Measurements from ENCODE around the gene ADAM23. TPM values are rescaled to one million over a fixed set of nuclear protein-coding genes. Genes with fewer than 3 reads are reported as not detected.

Gene ADAM23
- total and polyA plus RNA-seq, 2 of the 13 experiments (the other 11 are each of a cell fraction or from before 2014, with no cell fraction given): 0.04 TPM; not detected in 1

DNA sequence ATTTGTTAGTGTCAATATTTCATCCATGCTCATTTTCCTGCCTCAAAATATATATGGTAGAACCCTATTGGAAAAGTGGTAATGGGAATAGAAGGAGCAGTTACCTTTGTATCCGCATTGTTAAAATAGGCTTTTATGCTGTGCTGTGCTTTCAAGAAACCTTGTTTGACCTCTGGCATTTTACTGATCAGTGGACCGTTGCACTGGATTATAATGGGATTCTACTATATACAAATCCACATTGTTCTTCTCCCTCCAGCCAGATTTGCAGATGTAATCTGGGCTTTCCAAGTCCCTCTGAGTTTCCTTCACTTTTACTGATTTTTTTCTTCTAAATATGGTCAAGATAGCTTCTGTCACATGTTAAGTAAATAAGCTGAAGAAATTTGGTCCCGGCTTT is 175.7 kb downstream of the ADAM23 start:
- CTCF ChIA-PET (ENCODE audit: low intra/inter-chr PET ratio, low total read pairs): no interaction called here
- Histone ChIP-seq H4K20me1 (ENCODE audit: insufficient read depth, low read length) (no peaks in the 10 kb centered on the region), H3K36me3 (replicated peaks in 1 of 2; ENCODE audit: control insufficient read depth in 1 of 2, insufficient read depth in 2 of 2, low read length in 2 of 2) (no peaks in the 10 kb centered on the region), H2AFZ (ENCODE audit: low read length) (no peak overlapping the region), H3K9me3 (ENCODE audit: low read length) (no peaks in the 10 kb centered on the region), H3K9ac (ENCODE audit: insufficient read depth, low read depth, low read length) (no peak overlapping the region), H3K27ac (ENCODE audit: extremely low read length, insufficient read depth, low read length) (no peak overlapping the region), H3K4me2 (ENCODE audit: low read depth, low read length) (no peak overlapping the region), H3K27me3 (ENCODE audit: control insufficient read depth in 1 of 2, insufficient read depth in 2 of 2, low read length in 2 of 2) (no peaks in the 10 kb centered on the region; a peak in 1 of 5 replicates), H3K79me2 (ENCODE audit: insufficient read depth, low read length) (no peaks in the 10 kb centered on the region), H3K4me3 (replicated peaks in 1 of 3; ENCODE audit: insufficient read depth in 1 of 3, low read depth in 2 of 3, low read length in 3 of 3) (no peak overlapping the region), H3K4me1 (ENCODE audit: insufficient read depth, low read length) (no peaks in the 10 kb centered on the region)
- in situ Hi-C loops (cut with HindIII; ENCODE audit: extremely low pct_ligation_motif_present, low pct_unique_long_range_greater_than_20kb): no loop called here
- BruUV-seq (replicated peaks): no TSS peak
- POLR2A ChIA-PET: no interaction called here
- FAIRE-seq (no peak), ATAC-seq (no peak), DNase-seq (ENCODE audit: low spot score) (no peak)
- 23% methylated on average over 3 of the region's 3 CpGs for WGBS (ENCODE audit: low lambda C conversion rate)
- intact Hi-C loops (cut with micrococcal nuclease; ENCODE audit: unreplicated experiment): no loop called here
- TF ChIP-seq KDM5A (IDR thresholded peaks at IDR 0.05; ENCODE audit: borderline replicate concordance, low read length) (no peak), ZNF263 (CRISPR knock-in tag; IDR thresholded peaks at IDR 0.05) (no peak), ATM (IDR thresholded peaks at IDR 0.05; ENCODE audit: borderline replicate concordance) (no peak), SIN3B (IDR thresholded peaks at IDR 0.05; ENCODE audit: low read length) (no peak), ZNF703 (CRISPR knock-in tag; IDR thresholded peaks at IDR 0.05; ENCODE audit: borderline replicate concordance) (no peak), ZNF790 (CRISPR knock-in tag; IDR thresholded peaks at IDR 0.05; ENCODE audit: borderline replicate concordance) (no peak), ZBTB1 (CRISPR knock-in tag; IDR thresholded peaks at IDR 0.05; ENCODE audit: borderline replicate concordance) (no peak), ZNF180 (CRISPR knock-in tag; IDR thresholded peaks at IDR 0.05; ENCODE audit: borderline replicate concordance, low read depth) (no peak), RFXANK (CRISPR knock-in tag; IDR thresholded peaks at IDR 0.05) (no peak), ISX (CRISPR knock-in tag; conservative IDR thresholded peaks at IDR 0.05) (no peak), HNRNPUL1 (IDR thresholded peaks at IDR 0.05; ENCODE audit: low read depth, low read length) (no peak), ZNF343 (CRISPR knock-in tag; IDR thresholded peaks at IDR 0.05) (no peak)
- TF ChIP-seq, protein P1, sequence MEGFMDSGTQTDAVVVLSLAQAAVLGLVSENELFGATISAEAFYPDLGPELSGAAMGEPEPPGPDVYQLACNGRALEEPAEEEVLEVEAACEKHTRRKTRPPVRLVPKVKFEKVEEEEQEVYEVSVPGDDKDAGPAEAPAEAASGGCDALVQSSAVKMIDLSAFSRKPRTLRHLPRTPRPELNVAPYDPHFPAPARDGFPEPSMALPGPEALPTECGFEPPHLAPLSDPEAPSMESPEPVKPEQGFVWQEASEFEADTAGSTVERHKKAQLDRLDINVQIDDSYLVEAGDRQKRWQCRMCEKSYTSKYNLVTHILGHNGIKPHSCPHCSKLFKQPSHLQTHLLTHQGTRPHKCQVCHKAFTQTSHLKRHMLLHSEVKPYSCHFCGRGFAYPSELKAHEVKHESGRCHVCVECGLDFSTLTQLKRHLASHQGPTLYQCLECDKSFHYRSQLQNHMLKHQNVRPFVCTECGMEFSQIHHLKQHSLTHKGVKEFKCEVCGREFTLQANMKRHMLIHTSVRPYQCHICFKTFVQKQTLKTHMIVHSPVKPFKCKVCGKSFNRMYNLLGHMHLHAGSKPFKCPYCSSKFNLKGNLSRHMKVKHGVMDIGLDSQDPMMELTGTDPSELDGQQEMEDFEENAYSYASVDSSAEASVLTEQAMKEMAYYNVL (CRISPR knock-in tag; IDR thresholded peaks at IDR 0.05; ENCODE audit: borderline replicate concordance): no peak
- TF ChIP-seq, protein P2, sequence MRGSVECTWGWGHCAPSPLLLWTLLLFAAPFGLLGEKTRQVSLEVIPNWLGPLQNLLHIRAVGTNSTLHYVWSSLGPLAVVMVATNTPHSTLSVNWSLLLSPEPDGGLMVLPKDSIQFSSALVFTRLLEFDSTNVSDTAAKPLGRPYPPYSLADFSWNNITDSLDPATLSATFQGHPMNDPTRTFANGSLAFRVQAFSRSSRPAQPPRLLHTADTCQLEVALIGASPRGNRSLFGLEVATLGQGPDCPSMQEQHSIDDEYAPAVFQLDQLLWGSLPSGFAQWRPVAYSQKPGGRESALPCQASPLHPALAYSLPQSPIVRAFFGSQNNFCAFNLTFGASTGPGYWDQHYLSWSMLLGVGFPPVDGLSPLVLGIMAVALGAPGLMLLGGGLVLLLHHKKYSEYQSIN (CRISPR knock-in tag; IDR thresholded peaks at IDR 0.05; ENCODE audit: borderline replicate concordance): no peak
- TF ChIP-seq, protein P3, sequence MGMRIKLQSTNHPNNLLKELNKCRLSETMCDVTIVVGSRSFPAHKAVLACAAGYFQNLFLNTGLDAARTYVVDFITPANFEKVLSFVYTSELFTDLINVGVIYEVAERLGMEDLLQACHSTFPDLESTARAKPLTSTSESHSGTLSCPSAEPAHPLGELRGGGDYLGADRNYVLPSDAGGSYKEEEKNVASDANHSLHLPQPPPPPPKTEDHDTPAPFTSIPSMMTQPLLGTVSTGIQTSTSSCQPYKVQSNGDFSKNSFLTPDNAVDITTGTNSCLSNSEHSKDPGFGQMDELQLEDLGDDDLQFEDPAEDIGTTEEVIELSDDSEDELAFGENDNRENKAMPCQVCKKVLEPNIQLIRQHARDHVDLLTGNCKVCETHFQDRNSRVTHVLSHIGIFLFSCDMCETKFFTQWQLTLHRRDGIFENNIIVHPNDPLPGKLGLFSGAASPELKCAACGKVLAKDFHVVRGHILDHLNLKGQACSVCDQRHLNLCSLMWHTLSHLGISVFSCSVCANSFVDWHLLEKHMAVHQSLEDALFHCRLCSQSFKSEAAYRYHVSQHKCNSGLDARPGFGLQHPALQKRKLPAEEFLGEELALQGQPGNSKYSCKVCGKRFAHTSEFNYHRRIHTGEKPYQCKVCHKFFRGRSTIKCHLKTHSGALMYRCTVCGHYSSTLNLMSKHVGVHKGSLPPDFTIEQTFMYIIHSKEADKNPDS (CRISPR knock-in tag; IDR thresholded peaks at IDR 0.05): no peak
- TF ChIP-seq, protein P4, sequence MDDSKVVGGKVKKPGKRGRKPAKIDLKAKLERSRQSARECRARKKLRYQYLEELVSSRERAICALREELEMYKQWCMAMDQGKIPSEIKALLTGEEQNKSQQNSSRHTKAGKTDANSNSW (CRISPR knock-in tag; IDR thresholded peaks at IDR 0.05; ENCODE audit: borderline replicate concordance): no peak
- TF ChIP-seq, protein P5, sequence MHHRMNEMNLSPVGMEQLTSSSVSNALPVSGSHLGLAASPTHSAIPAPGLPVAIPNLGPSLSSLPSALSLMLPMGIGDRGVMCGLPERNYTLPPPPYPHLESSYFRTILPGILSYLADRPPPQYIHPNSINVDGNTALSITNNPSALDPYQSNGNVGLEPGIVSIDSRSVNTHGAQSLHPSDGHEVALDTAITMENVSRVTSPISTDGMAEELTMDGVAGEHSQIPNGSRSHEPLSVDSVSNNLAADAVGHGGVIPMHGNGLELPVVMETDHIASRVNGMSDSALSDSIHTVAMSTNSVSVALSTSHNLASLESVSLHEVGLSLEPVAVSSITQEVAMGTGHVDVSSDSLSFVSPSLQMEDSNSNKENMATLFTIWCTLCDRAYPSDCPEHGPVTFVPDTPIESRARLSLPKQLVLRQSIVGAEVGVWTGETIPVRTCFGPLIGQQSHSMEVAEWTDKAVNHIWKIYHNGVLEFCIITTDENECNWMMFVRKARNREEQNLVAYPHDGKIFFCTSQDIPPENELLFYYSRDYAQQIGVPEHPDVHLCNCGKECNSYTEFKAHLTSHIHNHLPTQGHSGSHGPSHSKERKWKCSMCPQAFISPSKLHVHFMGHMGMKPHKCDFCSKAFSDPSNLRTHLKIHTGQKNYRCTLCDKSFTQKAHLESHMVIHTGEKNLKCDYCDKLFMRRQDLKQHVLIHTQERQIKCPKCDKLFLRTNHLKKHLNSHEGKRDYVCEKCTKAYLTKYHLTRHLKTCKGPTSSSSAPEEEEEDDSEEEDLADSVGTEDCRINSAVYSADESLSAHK (CRISPR knock-in tag; IDR thresholded peaks at IDR 0.05; ENCODE audit: borderline replicate concordance): no peak
- TF ChIP-seq, protein P6, sequence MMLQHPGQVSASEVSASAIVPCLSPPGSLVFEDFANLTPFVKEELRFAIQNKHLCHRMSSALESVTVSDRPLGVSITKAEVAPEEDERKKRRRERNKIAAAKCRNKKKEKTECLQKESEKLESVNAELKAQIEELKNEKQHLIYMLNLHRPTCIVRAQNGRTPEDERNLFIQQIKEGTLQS (CRISPR knock-in tag; IDR thresholded peaks at IDR 0.05): no peak

Measured in HepG2 (cell line).